Lung (tissue), 12 donors: ENCODE measurements around the gene LRP5. TPM values are rescaled to one million over a fixed set of nuclear protein-coding genes. Genes with fewer than 3 reads are reported as not detected.

Experiments used
- ATAC-seq: fragments of 200-7000 bp; cut with Tn5 transposase; one replicate; pipeline ENCODE4 v1.9.1; 2020; ENCODE audit warnings: moderate number of reproducible peaks; ENCODE audit not compliant: insufficient read depth, low FRiP score
- DNase-seq, 3 donors: peaks; one replicate each; pipeline ENCODE4 v3.0.0-alpha.2; 2013 to 2017
- H3K27ac ChIP-seq, 2 donors: one replicate each; pipeline ENCODE4 v1.5.1; 2013; ENCODE audit warnings: mild to moderate bottlenecking in 2 of 2, moderate library complexity in 2 of 2, control low read depth in 1 of 2, inconsistent platforms in 1 of 2, low read depth in 1 of 2, low read length in 1 of 2
- H3K27me3 ChIP-seq, 3 donors: one replicate each; pipeline ENCODE4 v1.5.1; 2013; ENCODE audit warnings: low read length in 2 of 3; ENCODE audit not compliant: control insufficient read depth in 3 of 3, insufficient read depth in 3 of 3
- H3K36me3 ChIP-seq, 4 donors: one replicate each; pipeline ENCODE4 v1.5.1; 2013; ENCODE audit warnings: low read length in 4 of 4, mild to moderate bottlenecking in 1 of 4, moderate library complexity in 1 of 4; ENCODE audit not compliant: control insufficient read depth in 4 of 4, insufficient read depth in 4 of 4
- H3K4me1 ChIP-seq, 5 donors: one replicate each; pipeline ENCODE4 v1.5.1; 2013; ENCODE audit warnings: low read length in 5 of 5, mild to moderate bottlenecking in 2 of 5, moderate library complexity in 1 of 5; ENCODE audit not compliant: control insufficient read depth in 5 of 5, insufficient read depth in 5 of 5
- H3K4me3 ChIP-seq: one replicate; pipeline ENCODE4 v1.5.1; 2013; ENCODE audit warnings: mild to moderate bottlenecking, control low read depth, moderate library complexity
- H3K9ac ChIP-seq, 2 donors: one replicate each; pipeline ENCODE4 v1.5.1; 2013; ENCODE audit warnings: low read length in 2 of 2, control low read depth in 1 of 2; ENCODE audit not compliant: insufficient read depth in 1 of 2
- H3K9me3 ChIP-seq, 4 donors: one replicate each; pipeline ENCODE4 v1.5.1; 2013; ENCODE audit warnings: low read length in 3 of 4, mild to moderate bottlenecking in 1 of 4, moderate library complexity in 1 of 4; ENCODE audit not compliant: control insufficient read depth in 4 of 4, insufficient read depth in 3 of 4
- CTCF ChIP-seq: IDR thresholded peaks from 2 replicates; pipeline ENCODE4 v1.5.1; 2012; ENCODE audit warnings: mild to moderate bottlenecking; ENCODE audit errors: control extremely low read depth, extremely low read depth
- WGBS, 2 donors: extraction: QIAGEN DNeasy Blood & Tissue Kit; methylation state at CpG; one replicate each; pipeline ENCODE4 v1.1.7; 2013; 5-methylcytosine and 5-hydroxymethylcytosine counted together
- polyA plus RNA-seq, 2 donors: library from polyadenylated mRNA; stranded (reverse); fragments of 200-250 nt; gene quantifications; one replicate each; pipeline ENCODE4 v1.2.1, GENCODE V29; 2013
- total RNA-seq, 2 donors: library from RNA; depleted of rRNA in 1 of 2; stranded (reverse); fragments of >200 nt in 1 of 2; gene quantifications; one replicate each; pipeline ENCODE4 v1.2.1, GENCODE V29; 2014 to 2021
- donor health status: control.
- donor health status: control.
- donor health status: Bipolar disorder and iron deficiency.
- donor health status: healthy.
- donor health status: DM: yes; HTN: yes; CAD: no.

LRP5 gene
- total and polyA plus RNA-seq, 4 donors: 33.7 to 76.4 (median 63.2) TPM

GRCh38 chr11:68380786-68381622 lies 68.6 kb downstream of the LRP5 start:
- H3K27ac ChIP-seq: peak overlapping the region; percentile 27 to 89
- H3K9me3 ChIP-seq: no peaks in the 10 kb centered on the region
- peaks cover 0 to 38% (median 24%) of the 10 kb centered on the region in 5 donors for H3K4me1 ChIP-seq
- no peak overlapping the region for H3K4me3 ChIP-seq
- TF ChIP-seq CTCF: no peak
- no peaks in the 10 kb centered on the region for H3K27me3 ChIP-seq
- ATAC-seq (no peak), DNase-seq (peak in 2 of 3 donors; percentile 29 to 56)
- WGBS, 2 donors: 35 to 59% methylated on average over 24 to 26 of the region's 26 CpGs
- peaks cover 0 to 3% (median 0%) of the 10 kb centered on the region in 4 donors for H3K36me3 ChIP-seq
- H3K9ac ChIP-seq: no peak overlapping the region

- Histone ChIP-seq H3K27ac (peak overlapping the region in 1 of 2 donors; percentile 89), H3K4me3 (no peak overlapping the region), H3K9me3 (no peaks in the 10 kb centered on the region), H3K4me1 (peaks cover 0 to 36% (median 24%) of the 10 kb centered on the region in 5 donors), H3K27me3 (no peaks in the 10 kb centered on the region), H3K9ac (no peak overlapping the region), H3K36me3 (peaks cover 0 to 10% (median 5%) of the 10 kb centered on the region in 4 donors)
- DNase-seq: no peak
- TF ChIP-seq CTCF: no peak
- 33 to 52% methylated on average over 4 of the region's 4 CpGs for WGBS, 2 donors
- ATAC-seq: no peak
These were observed 69.3 kb downstream of the LRP5 start for GRCh38 chr11:68381716-68382115.

GRCh38 chr11:68382358-68382998 lies 70.1 kb downstream of the LRP5 start:
- DNase-seq: no peak

More at GRCh38 chr11:68382358-68382998, 70.1 kb downstream of the LRP5 start:
- WGBS, 2 donors: 73 to 91% methylated on average over 16 of the region's 16 CpGs
- no peak overlapping the region for H3K4me3 ChIP-seq
- H3K27ac ChIP-seq: peak overlapping the region in 1 of 2 donors; percentile 89
- no peak overlapping the region for H3K9ac ChIP-seq
- no peak for TF ChIP-seq CTCF
- H3K9me3 ChIP-seq: no peaks in the 10 kb centered on the region
- H3K36me3 ChIP-seq: peaks cover 0 to 13% (median 7%) of the 10 kb centered on the region in 4 donors
- peaks cover 0 to 32% (median 24%) of the 10 kb centered on the region in 5 donors for H3K4me1 ChIP-seq
- no peaks in the 10 kb centered on the region for H3K27me3 ChIP-seq
- ATAC-seq: no peak
